Chondrocyte (in vitro differentiated cells): ENCODE data around the gene IGSF3. TPM values are rescaled to one million over a fixed set of nuclear protein-coding genes. Genes with fewer than 3 reads are reported as not detected.

Experiments used
- DNase-seq: peaks from one replicate; pipeline ENCODE4 v3.0.0; 2021; ENCODE audit warnings: mixed read lengths, low spot score
- H3K27ac Mint-ChIP-seq: one replicate; pipeline ENCODE4 v1.8.0; 2021; ENCODE audit warnings: mild to moderate bottlenecking, moderate library complexity, mixed read lengths; ENCODE audit not compliant: unreplicated experiment
- H3K27me3 Mint-ChIP-seq: 2 replicates; pipeline ENCODE4 v1.8.0; 2021; ENCODE audit warnings: low read depth, mixed read lengths
- H3K36me3 Mint-ChIP-seq: 2 replicates; pipeline ENCODE4 v1.8.0; 2021; ENCODE audit warnings: low read depth, mixed read lengths
- H3K4me1 Mint-ChIP-seq: 2 replicates; pipeline ENCODE4 v1.8.0; 2021; ENCODE audit warnings: low read depth, mild to moderate bottlenecking, mixed read lengths
- H3K4me3 Mint-ChIP-seq: one replicate; pipeline ENCODE4 v1.8.0; 2021; ENCODE audit warnings: mild to moderate bottlenecking, moderate library complexity, mixed read lengths; ENCODE audit not compliant: unreplicated experiment
- H3K9me3 Mint-ChIP-seq: 2 replicates; pipeline ENCODE4 v1.8.0; 2021; ENCODE audit warnings: low read depth, mixed read lengths
- CTCF ChIP-seq: fragments of 200-600 bp; sonication (generic); IDR thresholded peaks from 2 replicates; pipeline ENCODE4 v1.5.0; 2021; ENCODE audit warnings: antibody characterized with exemption, mild to moderate bottlenecking, moderate library complexity
- total RNA-seq: library from RNA; stranded (reverse); gene quantifications from 3 replicates; pipeline ENCODE4 v1.2.1, GENCODE V29; 2021

Gene IGSF3
- total RNA-seq, 1 donor from 2014 or later = 20.5 TPM

- no peak for TF ChIP-seq CTCF
- Mint-ChIP-seq H3K27ac (no peak overlapping the region), H3K4me1 (peaks cover 14% of the 10 kb centered on the region), H3K36me3 (no peaks in the 10 kb centered on the region), H3K27me3 (no peaks in the 10 kb centered on the region), H3K4me3 (no peak overlapping the region), H3K9me3 (no peaks in the 10 kb centered on the region)
- DNase-seq = no peak
These were observed 13.2 kb upstream of the IGSF3 start for GRCh38 chr1:116680752-116681151.

GRCh38 chr1:116679828-116680628 is 12.5 kb upstream of the IGSF3 start:
- no peak for DNase-seq
- no peak for TF ChIP-seq CTCF
- Mint-ChIP-seq H3K27ac (no peak overlapping the region), H3K27me3 (no peaks in the 10 kb centered on the region), H3K36me3 (no peaks in the 10 kb centered on the region), H3K4me3 (no peak overlapping the region), H3K9me3 (no peaks in the 10 kb centered on the region), H3K4me1 (peaks cover 14% of the 10 kb centered on the region)

- H3K27ac Mint-ChIP-seq = no peak overlapping the region
These were observed 11.7 kb upstream of the IGSF3 start for GRCh38 chr1:116679091-116679827.

GRCh38 chr1:116678732-116679090 is 11.2 kb upstream of the IGSF3 start:
- Mint-ChIP-seq H3K9me3 (no peaks in the 10 kb centered on the region), H3K4me3 (no peak overlapping the region), H3K36me3 (no peaks in the 10 kb centered on the region), H3K27me3 (no peaks in the 10 kb centered on the region), H3K4me1 (peaks cover 14% of the 10 kb centered on the region), H3K27ac (peak overlapping the region; percentile 60)
- no peak for TF ChIP-seq CTCF
- no peak for DNase-seq

More at GRCh38 chr1:116679091-116679827, 11.7 kb upstream of the IGSF3 start:
- H3K4me3 Mint-ChIP-seq = no peak overlapping the region
- no peaks in the 10 kb centered on the region for H3K27me3 Mint-ChIP-seq
- no peaks in the 10 kb centered on the region for H3K9me3 Mint-ChIP-seq
- DNase-seq = no peak
- no peaks in the 10 kb centered on the region for H3K36me3 Mint-ChIP-seq
- H3K4me1 Mint-ChIP-seq = peaks cover 11% of the 10 kb centered on the region
- peak; percentile 37 for TF ChIP-seq CTCF

GRCh38 chr1:116677474-116678062 is 10.0 kb upstream of the IGSF3 start:
- H3K4me1 Mint-ChIP-seq = peaks cover 14% of the 10 kb centered on the region
- no peak overlapping the region for H3K27ac Mint-ChIP-seq
- H3K4me3 Mint-ChIP-seq = no peak overlapping the region
- no peak for DNase-seq
- no peak for TF ChIP-seq CTCF
- no peaks in the 10 kb centered on the region for H3K27me3 Mint-ChIP-seq
- no peaks in the 10 kb centered on the region for H3K36me3 Mint-ChIP-seq
- H3K9me3 Mint-ChIP-seq = no peaks in the 10 kb centered on the region
